Stimulated activated CD8-positive, alpha-beta memory T cell treated with anti-CD3 and anti-CD28 coated beads, Interleukin-7, amount 100 ng/mL, for 1 hour (primary cell): ENCODE measurements around the gene CCDC87.
"Not testable (repeated sequence)": the region's sequence is repeated elsewhere in the genome, so short reads cannot be mapped to it uniquely, and the experiment has no call there.

ENCODE experiments used
- DNase-seq, 2 donors: peaks; one replicate each; pipeline ENCODE4 v3.0.0-alpha.2; 2020; ENCODE audit warnings: low read depth in 2 of 2

Gene CCDC87

DNA sequence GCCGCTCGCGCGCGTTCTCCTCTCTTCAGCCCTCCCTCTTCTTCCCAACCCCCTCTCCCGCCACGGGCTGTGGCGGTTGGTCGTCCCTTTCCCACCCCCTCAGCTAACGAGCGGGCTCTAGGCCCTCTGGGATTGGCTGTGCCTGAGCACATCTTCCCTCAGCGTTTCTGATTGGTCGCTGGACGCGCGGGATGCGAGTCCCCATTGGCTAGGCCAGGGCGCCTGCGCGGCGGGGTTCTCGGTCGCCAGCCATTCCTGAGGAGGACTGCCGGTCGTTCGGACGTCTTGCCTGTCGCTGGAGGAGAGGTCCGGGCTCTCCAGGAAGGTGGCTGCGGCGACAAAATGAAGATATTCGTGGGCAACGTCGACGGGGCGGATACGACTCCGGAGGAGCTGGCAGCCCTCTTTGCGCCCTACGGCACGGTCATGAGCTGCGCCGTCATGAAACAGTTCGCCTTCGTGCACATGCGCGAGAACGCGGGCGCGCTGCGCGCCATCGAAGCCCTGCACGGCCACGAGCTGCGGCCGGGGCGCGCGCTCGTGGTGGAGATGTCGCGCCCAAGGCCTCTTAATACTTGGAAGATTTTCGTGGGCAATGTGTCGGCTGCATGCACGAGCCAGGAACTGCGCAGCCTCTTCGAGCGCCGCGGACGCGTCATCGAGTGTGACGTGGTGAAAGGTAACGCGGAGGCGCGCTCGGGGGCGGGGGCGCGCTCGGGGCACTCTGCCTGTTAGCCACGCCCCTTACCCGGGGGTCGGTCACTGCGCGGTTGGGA lies 23.7 kb upstream of the CCDC87 start, which contains the start of gene RBM14:
RBM14 (plus strand) TSS at position 252 of the 776 bp plus-strand sequence; CDS start at position 343, 91 bp downstream.
- DNase-seq: peak; percentile 93 to 96

DNA sequence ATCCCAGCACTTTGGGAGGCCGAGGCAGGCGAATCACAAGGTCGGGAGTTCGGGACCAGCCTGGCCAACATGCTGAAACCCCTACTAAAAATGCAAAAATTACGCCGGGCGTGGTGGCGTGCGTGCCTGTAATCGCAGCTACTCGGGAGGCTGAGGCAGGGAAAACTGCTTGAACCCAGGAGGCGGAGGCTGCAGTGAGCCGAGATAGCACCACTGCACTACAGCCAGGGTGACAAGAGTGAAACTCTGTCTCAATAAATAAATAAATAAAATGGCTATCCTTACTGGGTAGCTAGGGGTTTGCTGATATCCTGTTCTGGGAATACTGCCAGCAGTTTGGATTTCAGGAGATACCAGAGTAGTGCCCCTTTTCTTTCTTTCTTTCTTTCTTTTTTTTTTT lies 21.2 kb upstream of the CCDC87 start:
- DNase-seq: no peak

- DNase-seq: no peak
These were observed 19.6 kb upstream of the CCDC87 start for GRCh38 chr11:66612458-66612857.

- no peak for DNase-seq
These were observed 17.1 kb upstream of the CCDC87 start for GRCh38 chr11:66609721-66610617.

DNA sequence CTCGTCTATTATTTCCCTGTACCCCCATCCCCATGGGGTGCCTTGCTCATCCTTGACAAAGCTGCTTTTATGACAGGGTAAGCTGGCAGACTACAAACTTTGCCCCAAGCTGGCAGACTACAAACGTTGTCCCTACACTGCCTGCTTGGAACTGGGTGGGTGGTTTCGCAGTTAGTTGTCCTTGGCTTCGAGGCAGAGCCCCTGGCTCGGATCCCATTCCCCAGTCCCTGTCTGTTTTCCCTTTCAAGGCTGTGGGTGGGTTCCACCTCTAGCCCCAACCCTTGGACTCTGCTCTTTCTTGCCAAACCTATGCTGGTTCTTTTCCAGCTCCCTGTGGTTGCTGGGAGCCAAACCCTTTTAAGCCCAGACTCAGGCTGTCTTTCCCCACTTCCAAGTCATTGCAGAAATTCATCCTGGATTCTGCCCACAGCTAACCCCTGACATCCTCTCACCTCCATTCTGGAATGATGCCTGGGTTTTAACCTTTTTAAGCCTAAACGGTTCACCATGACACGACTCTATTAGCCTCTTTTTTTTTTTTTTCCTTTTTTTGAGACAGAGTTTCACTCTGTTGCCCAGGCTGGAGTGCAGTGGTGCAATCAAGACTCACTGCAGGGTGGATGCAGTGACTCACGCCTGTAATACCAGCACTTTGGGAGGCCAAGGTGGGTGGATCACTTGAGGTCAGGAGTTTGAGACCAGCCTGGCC lies 14.4 kb upstream of the CCDC87 start:
- DNase-seq: no peak

DNA sequence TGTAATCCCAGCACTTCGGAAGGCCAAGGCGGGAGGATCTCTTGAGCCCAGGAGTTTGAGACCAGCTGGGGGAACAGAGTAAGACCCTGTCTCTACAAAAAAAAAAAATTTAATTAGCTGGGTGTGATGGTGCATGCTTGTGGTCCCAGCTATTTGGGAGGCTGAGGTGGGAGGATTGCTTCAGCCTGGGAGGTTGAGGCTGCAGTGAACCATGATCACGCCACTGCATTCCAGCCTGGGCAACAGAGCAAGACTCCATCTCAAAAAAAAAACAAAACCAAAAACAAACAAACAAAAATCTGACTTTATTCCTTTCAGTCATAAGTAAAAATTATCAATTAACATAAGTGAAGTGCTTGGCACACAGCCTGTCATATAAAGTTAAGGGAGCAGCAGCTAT lies 13.7 kb upstream of the CCDC87 start:
- not testable (repeated sequence) for DNase-seq

GRCh38 chr11:66604155-66604554 lies 11.3 kb upstream of the CCDC87 start:
- no peak for DNase-seq

GRCh38 chr11:66603072-66603471 lies 10.2 kb upstream of the CCDC87 start:
- no peak for DNase-seq

DNA sequence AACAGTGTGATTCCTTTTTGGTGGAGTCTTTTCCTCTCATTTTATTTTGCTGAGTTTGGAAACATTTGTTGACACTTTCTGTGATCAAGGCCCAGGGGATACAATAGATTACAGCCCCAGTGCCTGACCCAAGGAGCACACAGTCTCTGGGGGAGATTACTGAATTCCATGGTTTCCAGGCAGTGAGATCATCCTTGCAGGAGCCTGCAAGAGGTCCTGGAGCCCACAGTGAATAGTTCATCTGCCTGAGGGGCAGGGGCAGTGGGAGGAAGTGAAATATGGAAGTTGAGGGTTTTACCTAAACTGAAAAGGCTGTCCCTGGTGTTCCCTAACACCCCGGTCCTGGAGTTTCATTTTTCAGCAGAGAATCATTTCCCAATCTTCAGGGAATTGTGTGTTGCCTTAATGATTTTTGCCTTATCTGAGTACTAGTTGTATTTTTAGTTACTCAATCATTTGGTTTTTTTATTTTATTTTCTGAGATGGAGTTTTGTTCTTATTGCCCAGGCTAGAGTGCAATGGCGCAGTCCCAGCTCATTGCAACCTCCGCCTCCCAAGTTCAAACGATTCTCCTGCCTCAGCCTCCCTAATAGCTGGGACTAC lies 7.9 kb upstream of the CCDC87 start:
- no peak for DNase-seq

DNA sequence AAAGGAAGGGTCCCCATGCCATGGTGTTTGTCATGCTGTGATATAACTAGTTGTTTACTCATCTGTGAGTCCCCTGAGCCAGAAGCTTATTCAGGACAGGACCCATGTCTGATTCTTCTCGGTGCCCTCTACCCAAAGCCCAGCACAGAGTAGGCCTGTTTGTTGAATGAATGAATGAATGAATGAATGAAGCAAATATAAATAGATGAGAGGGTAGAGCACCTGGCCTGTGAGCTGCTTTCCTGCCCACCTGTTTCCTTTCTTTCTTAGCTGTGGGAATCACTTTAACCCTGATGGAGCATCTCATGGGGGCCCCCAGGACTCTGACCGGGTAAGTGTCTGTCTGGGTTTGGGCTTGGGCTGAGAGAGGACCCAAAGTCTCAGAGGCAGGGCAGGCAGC lies 7.4 kb upstream of the CCDC87 start:
- DNase-seq: no peak

GRCh38 chr11:66598993-66599392 lies 6.1 kb upstream of the CCDC87 start:
- DNase-seq: no peak

DNA sequence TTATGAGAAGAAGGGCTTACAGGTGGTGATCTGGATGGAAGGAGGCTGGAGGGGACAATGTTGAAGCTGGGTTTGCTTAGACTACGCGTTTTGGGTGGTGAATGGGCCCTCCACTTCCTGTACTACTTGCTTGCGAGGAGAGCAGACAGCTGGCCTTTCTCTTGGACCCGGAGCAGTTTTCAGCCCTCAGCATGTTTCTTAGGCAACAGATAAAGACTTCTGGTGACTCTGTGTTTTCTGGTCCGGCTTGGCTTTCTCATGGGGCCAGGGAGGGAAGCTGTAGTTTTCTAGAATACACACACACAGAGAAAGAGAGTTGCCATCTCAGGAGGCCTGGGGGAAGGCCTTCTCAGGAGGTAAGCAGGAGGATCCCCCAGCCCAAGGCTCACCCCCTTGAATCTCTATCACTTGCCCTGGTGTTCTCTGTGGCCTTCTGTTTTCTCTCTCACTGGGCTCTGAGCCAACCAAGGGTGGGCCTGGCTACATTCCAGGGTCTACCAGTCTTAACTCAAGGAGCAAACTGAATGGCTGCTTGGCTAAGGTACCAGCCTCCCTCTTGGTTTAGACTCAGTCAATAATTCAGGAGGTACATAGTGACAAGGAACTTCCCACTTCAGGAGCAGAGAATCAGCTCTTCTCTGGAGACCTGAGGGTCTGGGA lies 2.5 kb upstream of the CCDC87 start:
- no peak for DNase-seq

- no peak for DNase-seq
These were observed 787 bp upstream of the CCDC87 start for GRCh38 chr11:66593650-66594049.

- no peak for DNase-seq
These were observed 406 bp upstream of the CCDC87 start for GRCh38 chr11:66593303-66593635.

GRCh38 chr11:66591175-66591574 lies 1.7 kb downstream of the CCDC87 start:
- no peak for DNase-seq

- DNase-seq: no peak
These were observed 2.7 kb downstream of the CCDC87 start for GRCh38 chr11:66589996-66590675.

GRCh38 chr11:66589315-66589714 lies 3.5 kb downstream of the CCDC87 start:
- not testable (repeated sequence) for DNase-seq

GRCh38 chr11:66586136-66586535 lies 6.7 kb downstream of the CCDC87 start:
- no peak for DNase-seq

GRCh38 chr11:66585447-66585846 lies 7.4 kb downstream of the CCDC87 start:
- not testable (repeated sequence) for DNase-seq

- not testable (repeated sequence) for DNase-seq
These were observed 10.2 kb downstream of the CCDC87 start for GRCh38 chr11:66582565-66583147.
